ENCODE data around the gene CEP170B. TPM values are rescaled to one million over a fixed set of nuclear protein-coding genes. Genes with fewer than 3 reads are reported as not detected.
A peak's percentile ranks its signal among the peaks of the same experiment; 100 is the strongest.

The CEP170B gene
- total RNA-seq, 3 donors from 2014 or later: 10.1 to 14.8 (median 13.8) TPM

GRCh38 chr14:104874571-104875411 is 9.7 kb downstream of the CEP170B start:
- peak overlapping the region in 1 of 2 donors; percentile 43 for H3K27ac ChIP-seq
- H3K9me3 ChIP-seq: no peaks in the 10 kb centered on the region
- no peak overlapping the region for H3K4me3 ChIP-seq
- intact Hi-C loops (cut with DNase I; ENCODE audit: low total_unique reads): no loop called here
- H3K36me3 ChIP-seq: no peaks in the 10 kb centered on the region
- no peaks in the 10 kb centered on the region for H3K4me1 ChIP-seq
- no peaks in the 10 kb centered on the region for H3K27me3 ChIP-seq
- no peak for TF ChIP-seq POLR2AphosphoS5 (IDR thresholded peaks at IDR 0.05)
- DNase-seq (ENCODE audit: low spot score in 2 of 2): no peak

GRCh38 chr14:104875412-104875751 is 10.3 kb downstream of the CEP170B start:
- intact Hi-C loops (cut with DNase I; ENCODE audit: low total_unique reads): no loop called here
- Histone ChIP-seq H3K27ac (peak overlapping the region in 1 of 2 donors; percentile 2), H3K36me3 (no peaks in the 10 kb centered on the region), H3K27me3 (no peaks in the 10 kb centered on the region), H3K9me3 (no peaks in the 10 kb centered on the region), H3K4me3 (no peak overlapping the region), H3K4me1 (no peaks in the 10 kb centered on the region)
- DNase-seq (ENCODE audit: low spot score in 2 of 2): no peak
- TF ChIP-seq POLR2A (IDR thresholded peaks at IDR 0.05) (no peak), POLR2AphosphoS5 (IDR thresholded peaks at IDR 0.05) (no peak), CTCF (IDR thresholded peaks at IDR 0.05) (no peak)

DNA sequence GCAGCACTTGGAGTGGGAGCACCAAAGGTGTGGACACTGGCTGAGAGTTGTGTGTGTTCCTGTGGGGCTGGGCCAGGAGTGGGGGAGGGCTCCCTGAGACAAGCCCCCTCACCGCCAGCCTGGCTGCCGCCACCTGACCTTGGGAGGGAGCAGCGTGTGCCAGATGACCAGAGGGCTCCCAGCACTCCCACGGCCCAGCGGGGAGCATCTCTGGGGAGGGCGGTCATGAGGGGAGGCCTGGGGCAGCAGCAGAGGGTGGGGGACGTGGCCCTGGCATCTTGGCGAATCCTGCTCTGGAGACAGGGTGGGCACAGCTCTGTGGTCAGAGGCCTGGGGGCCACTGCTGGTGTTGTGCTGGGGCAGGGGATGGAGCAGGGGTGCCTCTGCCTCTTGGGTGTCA is 10.7 kb downstream of the CEP170B start:
- no peak overlapping the region for H3K4me3 ChIP-seq
- H3K27me3 ChIP-seq: no peaks in the 10 kb centered on the region
- DNase-seq (ENCODE audit: low spot score in 2 of 2): no peak
- no peaks in the 10 kb centered on the region for H3K36me3 ChIP-seq
- H3K9me3 ChIP-seq: no peaks in the 10 kb centered on the region
- H3K4me1 ChIP-seq: no peaks in the 10 kb centered on the region
- no peak for TF ChIP-seq POLR2A (IDR thresholded peaks at IDR 0.05)
- TF ChIP-seq POLR2AphosphoS5 (IDR thresholded peaks at IDR 0.05): no peak
- TF ChIP-seq CTCF (IDR thresholded peaks at IDR 0.05): no peak
- H3K27ac ChIP-seq: no peak overlapping the region
- intact Hi-C loops (cut with DNase I; ENCODE audit: low total_unique reads): no loop called here

GRCh38 chr14:104876251-104876699 is 11.2 kb downstream of the CEP170B start:
- Histone ChIP-seq H3K4me1 (no peaks in the 10 kb centered on the region), H3K36me3 (no peaks in the 10 kb centered on the region), H3K27me3 (no peaks in the 10 kb centered on the region), H3K4me3 (no peak overlapping the region), H3K27ac (no peak overlapping the region), H3K9me3 (no peaks in the 10 kb centered on the region)
- no peak for DNase-seq (ENCODE audit: low spot score in 2 of 2)
- TF ChIP-seq CTCF (IDR thresholded peaks at IDR 0.05) (no peak), POLR2AphosphoS5 (IDR thresholded peaks at IDR 0.05) (no peak)
- intact Hi-C loops (cut with DNase I; ENCODE audit: low total_unique reads): no loop called here

- no peaks in the 10 kb centered on the region for H3K4me1 ChIP-seq
- H3K9me3 ChIP-seq: no peaks in the 10 kb centered on the region
- intact Hi-C loops (cut with DNase I; ENCODE audit: low total_unique reads): no loop called here
- no peak for DNase-seq (ENCODE audit: low spot score in 2 of 2)
- H3K36me3 ChIP-seq: no peaks in the 10 kb centered on the region
- no peak for TF ChIP-seq CTCF (IDR thresholded peaks at IDR 0.05)
- no peak for TF ChIP-seq POLR2A (IDR thresholded peaks at IDR 0.05)
- TF ChIP-seq POLR2AphosphoS5 (IDR thresholded peaks at IDR 0.05): no peak
- no peaks in the 10 kb centered on the region for H3K27me3 ChIP-seq
- no peak overlapping the region for H3K27ac ChIP-seq
- H3K4me3 ChIP-seq: no peak overlapping the region
Measured at GRCh38 chr14:104877066-104877805, 12.2 kb downstream of the CEP170B start.
